ENCODE data around the gene ETV4. TPM values are rescaled to one million over a fixed set of nuclear protein-coding genes. Genes with fewer than 3 reads are reported as not detected.

The ETV4 gene
- total and polyA plus RNA-seq, 2 of the 13 experiments (the other 11 are each of a cell fraction or from before 2014, with no cell fraction given): 128 to 330 TPM

DNA sequence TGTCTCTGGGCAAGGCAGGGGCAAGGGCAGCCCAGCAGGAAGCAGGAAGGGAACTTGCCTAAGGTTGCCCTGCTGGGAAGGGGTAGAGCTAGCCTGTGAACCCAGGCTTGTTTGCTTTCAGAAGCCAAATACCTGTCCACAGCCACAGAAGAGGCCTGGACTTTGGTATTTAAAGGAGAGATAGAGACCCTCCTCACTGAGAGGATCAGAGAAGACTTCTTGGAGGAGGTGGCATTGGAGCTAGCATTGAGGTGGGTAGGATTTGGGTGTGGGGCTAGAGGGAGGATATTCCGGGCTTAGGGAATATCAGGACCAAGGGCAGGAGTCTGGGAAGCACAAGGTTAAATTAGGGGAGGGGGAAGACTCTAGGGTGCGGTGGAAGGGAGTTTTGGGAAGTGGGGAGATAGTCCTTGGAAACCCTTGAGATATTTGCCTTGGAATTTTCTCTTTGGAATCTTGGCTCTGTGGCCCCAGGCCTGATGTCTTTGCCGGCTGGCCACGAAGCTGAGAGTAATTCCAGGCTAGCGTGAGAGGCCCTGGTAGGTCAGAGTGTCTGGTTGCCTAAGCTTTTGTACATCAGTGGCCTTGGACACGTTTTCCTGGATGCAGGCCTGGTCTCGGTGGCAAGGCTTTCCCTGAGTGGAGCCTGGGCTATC, 13.1 kb upstream of the ETV4 start (continued):
- TF ChIP-seq KIAA2018 (CRISPR knock-in tag; IDR thresholded peaks at IDR 0.05; ENCODE audit: borderline replicate concordance) (no peak), DNMT3B (CRISPR knock-in tag; conservative IDR thresholded peaks at IDR 0.05) (no peak), ZNF296 (CRISPR knock-in tag; conservative IDR thresholded peaks at IDR 0.05) (peak; percentile 57; the same call in 1 of the 2 replicates), GTF2F1 (IDR thresholded peaks at IDR 0.05; ENCODE audit: low read length) (no peak), RERE (CRISPR knock-in tag; IDR thresholded peaks at IDR 0.05; ENCODE audit: low read depth) (no peak), IKZF1 (IDR thresholded peaks at IDR 0.05) (no peak), ZMYM2 (CRISPR knock-in tag; IDR thresholded peaks at IDR 0.05) (peak; percentile 62), ZSCAN31 (CRISPR knock-in tag; IDR thresholded peaks at IDR 0.05; ENCODE audit: low read depth) (peak; percentile 41), ZFP90 (CRISPR knock-in tag; IDR thresholded peaks at IDR 0.05; ENCODE audit: borderline replicate concordance) (0 out of 2 replicates have a peak, but pooled peaks have one; percentile 40), ZNF510 (CRISPR knock-in tag; IDR thresholded peaks at IDR 0.05; ENCODE audit: low read depth) (no peak)
- TF ChIP-seq, protein P1, sequence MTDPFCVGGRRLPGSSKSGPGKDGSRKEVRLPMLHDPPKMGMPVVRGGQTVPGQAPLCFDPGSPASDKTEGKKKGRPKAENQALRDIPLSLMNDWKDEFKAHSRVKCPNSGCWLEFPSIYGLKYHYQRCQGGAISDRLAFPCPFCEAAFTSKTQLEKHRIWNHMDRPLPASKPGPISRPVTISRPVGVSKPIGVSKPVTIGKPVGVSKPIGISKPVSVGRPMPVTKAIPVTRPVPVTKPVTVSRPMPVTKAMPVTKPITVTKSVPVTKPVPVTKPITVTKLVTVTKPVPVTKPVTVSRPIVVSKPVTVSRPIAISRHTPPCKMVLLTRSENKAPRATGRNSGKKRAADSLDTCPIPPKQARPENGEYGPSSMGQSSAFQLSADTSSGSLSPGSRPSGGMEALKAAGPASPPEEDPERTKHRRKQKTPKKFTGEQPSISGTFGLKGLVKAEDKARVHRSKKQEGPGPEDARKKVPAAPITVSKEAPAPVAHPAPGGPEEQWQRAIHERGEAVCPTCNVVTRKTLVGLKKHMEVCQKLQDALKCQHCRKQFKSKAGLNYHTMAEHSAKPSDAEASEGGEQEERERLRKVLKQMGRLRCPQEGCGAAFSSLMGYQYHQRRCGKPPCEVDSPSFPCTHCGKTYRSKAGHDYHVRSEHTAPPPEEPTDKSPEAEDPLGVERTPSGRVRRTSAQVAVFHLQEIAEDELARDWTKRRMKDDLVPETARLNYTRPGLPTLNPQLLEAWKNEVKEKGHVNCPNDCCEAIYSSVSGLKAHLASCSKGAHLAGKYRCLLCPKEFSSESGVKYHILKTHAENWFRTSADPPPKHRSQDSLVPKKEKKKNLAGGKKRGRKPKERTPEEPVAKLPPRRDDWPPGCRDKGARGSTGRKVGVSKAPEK (CRISPR knock-in tag; IDR thresholded peaks at IDR 0.05; ENCODE audit: borderline replicate concordance): 0 out of 2 replicates have a peak, but pooled peaks have one; percentile 58
